ENCODE measurements around the gene GTF3C4.

DNA sequence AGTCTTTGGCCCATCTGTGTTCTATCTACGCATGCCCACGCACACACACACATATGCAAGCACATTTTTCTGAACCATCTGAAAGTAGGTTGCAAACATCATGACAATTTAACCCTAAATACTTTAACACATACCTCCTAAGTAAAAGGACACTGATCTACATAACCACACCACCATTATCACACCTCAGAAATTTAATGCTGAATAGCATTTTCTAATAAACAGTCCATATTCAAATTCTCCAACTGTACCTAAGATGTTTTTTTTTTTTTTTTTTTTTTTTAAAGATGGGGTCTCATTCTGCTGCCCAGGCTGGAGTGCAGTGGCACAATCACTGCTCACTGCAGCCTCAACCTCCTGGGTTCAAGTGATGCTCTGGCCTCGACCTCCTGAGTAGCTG, 35.9 kb upstream of the GTF3C4 start:
- no peak for TF ChIP-seq EZH2 (IDR thresholded peaks at IDR 0.05; ENCODE audit: low read length, missing control alignments)
- TF ChIP-seq, protein P1, sequence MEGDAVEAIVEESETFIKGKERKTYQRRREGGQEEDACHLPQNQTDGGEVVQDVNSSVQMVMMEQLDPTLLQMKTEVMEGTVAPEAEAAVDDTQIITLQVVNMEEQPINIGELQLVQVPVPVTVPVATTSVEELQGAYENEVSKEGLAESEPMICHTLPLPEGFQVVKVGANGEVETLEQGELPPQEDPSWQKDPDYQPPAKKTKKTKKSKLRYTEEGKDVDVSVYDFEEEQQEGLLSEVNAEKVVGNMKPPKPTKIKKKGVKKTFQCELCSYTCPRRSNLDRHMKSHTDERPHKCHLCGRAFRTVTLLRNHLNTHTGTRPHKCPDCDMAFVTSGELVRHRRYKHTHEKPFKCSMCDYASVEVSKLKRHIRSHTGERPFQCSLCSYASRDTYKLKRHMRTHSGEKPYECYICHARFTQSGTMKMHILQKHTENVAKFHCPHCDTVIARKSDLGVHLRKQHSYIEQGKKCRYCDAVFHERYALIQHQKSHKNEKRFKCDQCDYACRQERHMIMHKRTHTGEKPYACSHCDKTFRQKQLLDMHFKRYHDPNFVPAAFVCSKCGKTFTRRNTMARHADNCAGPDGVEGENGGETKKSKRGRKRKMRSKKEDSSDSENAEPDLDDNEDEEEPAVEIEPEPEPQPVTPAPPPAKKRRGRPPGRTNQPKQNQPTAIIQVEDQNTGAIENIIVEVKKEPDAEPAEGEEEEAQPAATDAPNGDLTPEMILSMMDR (conservative IDR thresholded peaks at IDR 0.05 in 1 of 2, IDR thresholded peaks at IDR 0.05 in 1 of 2; ENCODE audit: low read depth in 1 of 2, low read length in 2 of 2) = no peak
